Brain pericyte (primary cell): ENCODE results near the gene CDK15.

ENCODE experiments used
- DNase-seq: peaks from one replicate; pipeline ENCODE4 v3.0.0-alpha.2; 2012; ENCODE audit warnings: low read depth, low spot score

Gene CDK15

DNA sequence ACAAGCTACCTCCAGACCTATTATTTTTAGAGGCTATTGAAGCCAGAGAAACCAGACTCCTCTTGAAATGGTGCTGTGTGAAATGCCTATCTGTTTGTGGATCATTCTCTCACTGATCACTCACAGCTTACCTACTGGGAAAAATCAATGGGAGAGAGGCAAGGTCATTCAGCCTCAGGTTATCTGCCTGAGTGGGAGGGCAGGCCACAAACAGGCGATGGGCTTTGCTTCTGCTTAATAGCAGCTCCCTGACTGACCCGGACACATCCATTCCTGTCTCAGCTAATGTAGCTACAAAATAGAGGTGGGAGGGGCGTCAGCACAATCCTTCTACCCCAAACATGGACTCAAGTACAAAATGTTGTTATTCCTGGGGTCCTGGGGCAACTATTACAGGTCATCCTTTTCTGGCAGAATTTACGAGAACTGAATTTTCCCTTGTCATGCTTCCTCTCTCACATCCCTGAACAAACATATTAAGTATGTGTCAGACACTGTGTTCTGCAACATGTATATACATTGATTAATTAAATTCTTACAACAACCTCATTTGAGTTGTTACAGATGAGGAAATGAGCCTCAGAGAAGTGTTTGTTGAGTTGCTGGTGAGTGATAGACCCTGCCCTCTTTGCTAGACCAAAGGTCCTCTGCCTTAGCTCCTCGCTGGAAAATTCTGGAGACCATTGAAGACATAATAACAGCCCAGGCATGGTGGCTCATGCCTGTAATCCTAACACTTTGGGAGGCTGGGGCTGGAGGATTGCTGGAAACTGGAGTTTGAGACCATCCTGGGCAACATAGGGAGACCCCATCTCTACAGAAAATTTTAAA, 60.5 kb downstream of the CDK15 start:
- DNase-seq = no peak

GRCh38 chr2:201871471-201871870, 65.1 kb downstream of the CDK15 start:
- no peak for DNase-seq

DNA sequence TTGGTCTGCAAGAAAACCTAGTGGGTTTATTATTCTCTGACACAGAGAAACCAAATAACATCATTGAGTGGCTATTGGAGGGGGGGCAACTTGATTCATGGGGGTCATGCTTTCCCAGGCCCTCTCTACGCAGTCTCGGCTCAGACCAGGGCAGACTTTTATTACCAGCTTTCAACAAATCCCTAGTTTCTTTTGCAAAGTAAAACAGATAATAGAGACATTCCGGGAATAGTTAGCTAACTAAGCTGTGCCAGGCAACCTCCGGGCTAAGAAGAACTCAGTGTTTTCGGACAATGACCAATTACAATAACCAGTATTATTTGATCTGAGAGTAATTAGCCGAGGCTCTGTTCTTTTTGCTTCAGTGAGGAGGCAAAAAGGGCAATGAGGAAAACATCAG, 66.3 kb downstream of the CDK15 start:
- no peak for DNase-seq

- DNase-seq = no peak
Measured at GRCh38 chr2:201879996-201880395, 73.7 kb downstream of the CDK15 start.

- no peak for DNase-seq
Measured at GRCh38 chr2:201880579-201880978, 74.2 kb downstream of the CDK15 start.

GRCh38 chr2:201880993-201881611, 74.8 kb downstream of the CDK15 start:
- no peak for DNase-seq

- DNase-seq = no peak
Measured at GRCh38 chr2:201881741-201882140, 75.4 kb downstream of the CDK15 start.

DNA sequence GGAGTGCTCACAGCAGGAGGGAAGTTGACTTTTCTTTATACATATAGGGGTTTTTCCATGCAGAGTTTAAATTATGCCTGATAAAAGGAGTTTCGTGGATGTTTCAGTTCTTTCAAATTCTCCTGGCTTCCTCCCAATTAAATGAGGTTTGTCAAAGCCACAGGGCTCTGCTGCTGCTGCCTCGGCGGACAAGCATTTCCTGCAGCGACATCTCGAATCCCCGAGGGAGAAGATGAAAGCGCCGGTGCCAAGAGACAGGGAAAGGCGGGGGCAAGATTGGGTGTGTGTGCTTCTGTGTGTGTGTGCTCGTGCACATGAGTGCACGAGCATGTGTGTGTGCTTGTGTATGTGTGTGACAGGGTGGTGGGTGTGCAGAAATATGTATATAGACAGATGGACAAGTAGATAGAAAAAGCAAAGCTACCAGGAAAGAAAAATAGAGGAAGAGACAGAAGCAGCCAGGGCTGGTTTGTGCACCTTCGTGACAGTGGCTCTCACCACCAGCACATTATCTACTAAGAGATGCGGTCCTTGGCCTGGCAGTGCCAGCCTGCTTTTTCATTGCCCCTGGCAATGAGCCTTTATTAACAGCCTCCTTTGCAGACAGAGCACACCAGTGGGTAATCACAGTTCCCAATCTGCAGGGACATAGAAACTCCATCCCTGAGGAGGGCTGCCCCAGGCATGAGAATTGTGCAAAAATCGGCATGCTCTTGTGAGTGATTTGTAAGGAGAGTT, 76.2 kb downstream of the CDK15 start:
- DNase-seq = no peak

DNA sequence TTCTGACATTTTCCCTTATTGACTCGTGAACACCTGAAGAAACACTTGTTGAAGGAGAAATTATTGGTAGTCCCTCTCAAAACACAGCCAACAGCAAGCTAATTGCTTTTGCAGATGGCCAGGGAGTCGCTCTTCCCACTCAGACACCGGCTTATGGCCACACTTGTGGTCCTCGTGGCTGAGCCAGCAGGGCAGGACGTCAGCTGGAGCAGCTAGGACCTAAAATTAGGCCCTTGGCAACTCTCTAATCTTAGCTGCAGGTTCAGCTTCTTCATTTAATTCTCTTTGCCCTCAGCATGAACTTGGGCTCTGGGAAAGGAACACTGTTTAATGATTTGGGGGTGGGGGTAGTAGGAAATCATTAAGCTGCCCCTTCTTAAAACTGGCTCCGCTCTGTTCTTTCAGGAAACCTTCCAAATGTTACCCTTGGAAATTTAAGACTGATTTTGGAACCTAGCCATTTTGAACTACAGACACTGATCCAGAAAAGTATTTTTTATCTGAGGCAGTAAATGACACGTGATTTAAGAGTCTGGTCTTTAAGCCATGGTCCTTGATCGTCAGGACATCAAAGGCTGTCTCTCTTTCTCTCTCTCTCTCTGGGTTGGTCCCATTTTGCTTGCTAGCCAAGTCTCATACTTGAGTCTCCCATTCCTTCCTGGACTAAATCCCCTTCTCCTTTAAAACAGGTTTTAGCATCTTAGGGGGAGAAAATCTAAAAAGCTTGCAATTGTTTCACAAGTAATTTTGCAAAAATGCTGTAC, 77.5 kb downstream of the CDK15 start:
- no peak for DNase-seq

DNA sequence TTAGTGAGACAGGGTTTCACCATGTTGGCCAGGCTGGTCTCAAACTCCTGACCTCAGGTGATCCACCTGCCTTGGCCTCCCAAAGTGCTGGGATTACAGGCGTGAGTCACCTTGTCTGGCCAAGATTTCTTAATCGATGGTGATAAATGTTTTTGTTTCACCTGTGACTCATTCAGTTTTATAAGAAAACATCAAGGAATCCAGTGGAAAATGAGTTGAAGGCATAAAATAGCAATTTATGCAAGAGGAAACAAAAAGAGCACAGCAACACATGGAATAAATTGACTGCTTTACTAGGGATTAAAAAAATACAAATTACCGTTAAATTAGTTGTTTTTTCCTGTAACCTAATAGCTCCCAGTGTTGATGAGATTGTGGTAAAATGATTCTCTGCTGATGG, 80.2 kb downstream of the CDK15 start:
- no peak for DNase-seq

DNA sequence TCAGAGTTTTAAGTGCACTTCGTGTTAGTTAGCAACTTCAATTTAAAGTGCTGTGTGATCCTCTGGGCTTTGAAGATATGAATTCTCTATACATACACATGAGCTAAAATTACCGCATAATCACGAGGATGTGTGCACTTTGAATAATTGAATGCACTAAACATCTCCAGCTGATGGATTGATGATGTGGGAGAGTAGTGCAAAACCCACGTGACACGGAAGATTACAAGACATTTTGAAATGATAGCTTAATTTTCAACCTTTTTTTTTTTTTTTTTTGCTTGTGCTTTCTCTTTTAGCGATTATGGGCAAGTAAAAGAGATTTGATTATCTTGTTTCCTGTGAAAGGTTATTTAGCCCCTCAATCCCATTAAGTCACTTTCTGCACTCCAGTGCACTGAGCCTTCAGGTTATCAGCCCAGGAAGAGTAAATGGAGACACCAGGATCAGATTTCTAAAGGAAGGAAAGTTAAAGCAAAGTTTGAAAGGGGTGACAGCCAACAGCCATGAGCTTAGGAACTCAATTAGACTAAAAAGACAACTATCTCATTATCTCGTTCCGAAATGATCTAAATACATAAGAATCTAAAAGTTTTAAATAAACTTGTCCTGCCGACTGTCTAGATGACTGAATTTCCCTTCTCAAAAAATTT, 81.6 kb downstream of the CDK15 start:
- no peak for DNase-seq

DNA sequence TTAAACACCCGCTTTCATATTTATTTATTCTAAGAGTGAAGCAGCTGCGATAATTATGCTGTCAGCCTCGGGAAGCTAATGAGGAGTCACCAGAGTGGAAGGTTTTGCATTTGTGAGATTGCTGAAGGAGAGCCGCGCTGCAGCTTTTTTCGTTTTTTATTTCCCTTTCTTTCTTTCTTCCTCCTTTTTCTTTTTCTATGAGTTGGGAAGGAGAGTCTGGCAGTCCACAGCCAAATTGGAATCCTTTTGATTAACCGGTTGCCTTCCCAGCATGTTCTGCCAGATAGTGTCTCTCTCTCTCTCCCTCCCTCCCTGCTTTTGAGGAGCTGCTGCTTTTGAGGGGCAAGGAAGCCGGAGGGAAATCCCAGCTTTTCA, 82.1 kb downstream of the CDK15 start:
- no peak for DNase-seq

GRCh38 chr2:201890453-201890852, 84.1 kb downstream of the CDK15 start:
- DNase-seq = no peak

DNA sequence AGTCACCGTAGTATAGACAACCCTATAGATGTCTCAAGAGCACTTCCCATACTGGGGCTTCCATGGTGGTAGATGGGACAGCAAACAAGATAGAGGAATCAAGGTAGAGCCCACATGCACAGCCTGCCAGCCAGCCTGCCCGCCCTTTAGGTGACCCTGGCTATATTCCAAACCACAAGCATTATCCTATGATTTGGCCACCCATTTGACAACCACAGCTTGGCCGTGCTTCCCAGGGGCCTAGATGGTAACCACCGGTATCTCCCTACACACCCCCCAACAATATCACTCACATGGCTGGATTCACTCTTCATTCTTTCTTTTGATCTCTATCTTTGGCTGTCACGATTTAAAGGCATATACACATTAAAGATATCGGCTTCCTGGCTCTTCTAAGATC, 85.3 kb downstream of the CDK15 start:
- DNase-seq = no peak

- DNase-seq = no peak
Measured at GRCh38 chr2:201892516-201892915, 86.2 kb downstream of the CDK15 start.

DNA sequence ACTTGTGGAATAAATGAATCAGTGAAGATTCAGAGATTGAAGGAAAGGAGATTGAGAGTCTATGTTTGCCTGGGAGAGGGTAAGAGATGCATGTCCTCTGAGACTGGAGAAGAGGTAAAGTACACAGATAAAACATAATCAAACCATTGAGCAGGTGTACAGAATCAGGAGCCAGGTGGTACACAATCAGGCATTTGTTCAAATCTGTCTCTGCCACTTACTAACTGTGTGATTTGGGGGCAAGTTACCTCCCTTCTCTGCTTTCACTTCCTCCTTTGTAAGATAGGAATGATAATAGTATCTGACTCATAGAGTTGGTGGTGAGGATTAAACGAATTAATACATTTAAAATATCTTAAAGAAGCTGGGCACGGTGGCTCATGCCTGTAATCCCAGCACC, 94.0 kb downstream of the CDK15 start:
- DNase-seq = no peak

GRCh38 chr2:201901786-201902185, 95.4 kb downstream of the CDK15 start:
- DNase-seq = no peak

DNA sequence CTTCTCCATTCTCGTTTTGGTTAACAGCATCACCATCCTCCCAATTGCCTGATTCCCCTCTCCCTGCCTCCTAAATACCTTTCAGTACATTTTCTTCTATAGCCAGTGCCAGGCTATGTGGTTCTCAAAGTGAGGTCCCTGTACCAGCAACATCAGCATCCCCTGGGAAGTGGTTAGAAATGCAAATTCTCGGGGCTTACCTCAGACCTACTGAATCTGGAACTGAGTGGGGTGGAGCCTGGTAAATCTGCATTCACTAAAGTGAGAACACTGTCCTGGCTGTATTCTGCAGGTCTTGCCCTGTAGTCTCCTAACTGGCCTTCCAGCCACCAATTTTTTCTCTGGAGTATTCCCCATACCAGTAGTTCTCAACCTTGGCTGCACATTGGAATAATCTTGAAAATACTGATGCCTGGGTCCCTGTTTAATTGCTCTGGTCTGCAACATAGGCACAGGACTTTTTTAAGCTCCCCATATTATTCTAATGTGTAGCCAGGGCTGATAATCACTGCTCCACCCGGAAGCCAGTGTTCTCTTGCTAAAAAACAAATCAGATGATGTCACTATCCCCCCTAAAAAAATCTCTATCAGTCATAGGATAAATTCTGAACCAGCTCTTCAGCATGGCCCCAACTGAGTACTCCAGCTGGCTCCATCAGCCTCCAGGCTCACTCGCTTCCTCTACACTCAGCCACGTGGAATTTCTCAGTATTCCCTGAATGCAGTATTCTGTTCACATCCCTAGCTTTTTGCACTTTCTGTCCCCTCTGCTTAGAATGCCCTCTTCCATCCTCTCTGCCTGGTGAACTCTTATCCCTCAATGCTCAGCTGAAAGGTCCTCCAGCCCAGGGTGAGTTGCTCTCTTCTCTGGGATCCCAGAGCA, 98.4 kb downstream of the CDK15 start:
- no peak for DNase-seq

DNA sequence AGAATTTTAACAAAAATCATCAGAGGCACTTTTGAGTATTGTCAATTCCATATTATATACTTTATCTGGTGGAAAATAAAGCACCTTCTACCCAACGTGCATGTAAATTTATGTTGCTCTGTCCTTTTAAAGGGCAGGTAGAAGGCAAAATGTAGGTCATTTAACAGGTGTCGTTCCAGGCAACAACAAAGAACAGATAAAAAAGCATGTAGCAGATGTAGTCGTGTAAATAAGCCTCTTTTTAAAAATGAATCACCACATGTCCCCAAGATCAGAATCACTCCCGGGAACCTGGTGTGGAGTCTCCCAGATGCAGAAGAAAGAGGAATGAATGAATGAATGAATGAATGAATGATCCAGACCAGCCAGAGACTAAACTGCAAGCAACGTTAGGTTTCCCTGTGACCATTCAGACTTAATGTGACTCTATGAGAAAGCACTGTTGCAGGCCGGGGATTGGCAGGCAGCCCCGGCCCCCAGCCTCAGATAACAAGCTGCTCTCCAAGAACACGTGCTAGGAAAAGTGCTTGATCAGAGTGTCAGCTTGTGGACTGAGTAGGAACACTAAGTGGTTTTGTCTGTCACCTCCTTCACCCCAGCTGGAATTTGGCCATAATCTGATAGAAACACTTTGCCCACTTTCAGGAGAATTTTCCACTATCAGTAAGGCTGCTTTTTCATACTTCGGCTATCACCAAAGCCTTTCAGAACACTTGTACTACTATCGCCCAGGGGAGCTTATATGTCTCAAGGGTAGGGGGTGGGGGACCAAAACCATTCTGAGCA, 100.6 kb downstream of the CDK15 start:
- DNase-seq = no peak

DNA sequence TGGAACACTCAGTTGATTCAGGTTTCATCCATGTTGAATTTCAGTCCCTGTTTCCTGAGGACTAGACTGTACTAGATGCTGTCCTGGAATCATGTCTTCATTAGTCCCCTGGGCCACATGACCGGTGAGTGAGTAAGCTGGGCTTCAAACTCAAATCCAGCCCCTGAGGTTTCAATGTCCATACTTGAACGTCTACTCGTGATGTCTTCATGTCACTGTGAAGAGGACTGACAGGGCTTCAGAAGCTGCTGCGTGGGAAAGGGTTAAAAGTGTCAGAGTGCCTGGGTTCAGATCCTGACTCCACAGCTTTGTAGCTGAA, 101.2 kb downstream of the CDK15 start:
- DNase-seq = no peak
